Keratinocyte (primary cell): ENCODE results near the gene RBM19.

ENCODE experiments used
- EZH2 ChIP-seq: IDR thresholded peaks from one replicate; pipeline ENCODE4 v1.6.1; 2012; ENCODE audit warnings: inconsistent platforms, mild to moderate bottlenecking, low read length, moderate library complexity
- TF ChIP-seq, protein P1 (sequence below), 3 experiments: IDR thresholded peaks in 1 of 3; conservative IDR thresholded peaks in 1 of 3; optimal IDR thresholded peaks in 1 of 3; 2 replicates in 2 of 3; 3 replicates in 1 of 3; pipeline versions ENCODE3 to v1.5.1; 2011; ENCODE audit warnings: low read length in 3 of 3, mild to moderate bottlenecking in 3 of 3, moderate library complexity in 2 of 3, control low read depth in 1 of 3, inconsistent platforms in 1 of 3; ENCODE audit not compliant: insufficient read depth in 2 of 3; ENCODE audit errors: extremely low read depth in 1 of 3

DNA sequence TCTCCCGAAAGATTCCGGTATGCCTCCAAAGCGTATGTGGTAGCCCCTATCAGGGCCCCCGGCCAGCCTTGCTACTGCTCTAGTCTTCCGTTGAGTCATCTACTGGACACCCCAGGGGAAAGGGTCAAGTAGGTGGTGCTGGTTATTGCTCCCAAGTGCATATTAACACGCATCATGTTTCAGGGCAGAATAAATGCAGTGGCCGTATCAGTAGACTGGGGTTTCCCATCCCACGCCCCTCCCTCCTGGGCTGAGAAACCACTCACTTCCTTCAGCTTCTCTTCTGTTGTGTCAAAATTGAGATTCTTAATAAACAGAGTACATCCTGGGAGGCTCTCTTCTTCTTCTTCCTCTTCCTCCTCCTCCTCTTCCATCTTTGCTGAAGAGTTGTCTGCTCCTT, 39.3 kb downstream of the RBM19 start:
- TF ChIP-seq, protein P1, sequence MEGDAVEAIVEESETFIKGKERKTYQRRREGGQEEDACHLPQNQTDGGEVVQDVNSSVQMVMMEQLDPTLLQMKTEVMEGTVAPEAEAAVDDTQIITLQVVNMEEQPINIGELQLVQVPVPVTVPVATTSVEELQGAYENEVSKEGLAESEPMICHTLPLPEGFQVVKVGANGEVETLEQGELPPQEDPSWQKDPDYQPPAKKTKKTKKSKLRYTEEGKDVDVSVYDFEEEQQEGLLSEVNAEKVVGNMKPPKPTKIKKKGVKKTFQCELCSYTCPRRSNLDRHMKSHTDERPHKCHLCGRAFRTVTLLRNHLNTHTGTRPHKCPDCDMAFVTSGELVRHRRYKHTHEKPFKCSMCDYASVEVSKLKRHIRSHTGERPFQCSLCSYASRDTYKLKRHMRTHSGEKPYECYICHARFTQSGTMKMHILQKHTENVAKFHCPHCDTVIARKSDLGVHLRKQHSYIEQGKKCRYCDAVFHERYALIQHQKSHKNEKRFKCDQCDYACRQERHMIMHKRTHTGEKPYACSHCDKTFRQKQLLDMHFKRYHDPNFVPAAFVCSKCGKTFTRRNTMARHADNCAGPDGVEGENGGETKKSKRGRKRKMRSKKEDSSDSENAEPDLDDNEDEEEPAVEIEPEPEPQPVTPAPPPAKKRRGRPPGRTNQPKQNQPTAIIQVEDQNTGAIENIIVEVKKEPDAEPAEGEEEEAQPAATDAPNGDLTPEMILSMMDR (optimal IDR thresholded peaks at IDR 0.05 in 1 of 3, IDR thresholded peaks at IDR 0.05 in 1 of 3, conservative IDR thresholded peaks at IDR 0.05 in 1 of 3; ENCODE audit: extremely low read depth in 1 of 3, insufficient read depth in 2 of 3, low read length in 3 of 3): no peak
- TF ChIP-seq EZH2: no peak
